Activated naive CD8-positive, alpha-beta T cell treated with anti-CD3 and anti-CD28 coated beads for 36 hours (primary cell): ENCODE measurements around the gene CPA2. TPM values are rescaled to one million over a fixed set of nuclear protein-coding genes. Genes with fewer than 3 reads are reported as not detected.

Experiments used
- DNase-seq: peaks from one replicate; pipeline ENCODE4 v3.0.0; 2021
- H3K27ac Mint-ChIP-seq: one replicate; pipeline ENCODE4 v1.8.0; 2022; ENCODE audit warnings: mild to moderate bottlenecking, moderate library complexity, mixed read lengths
- H3K27me3 Mint-ChIP-seq: one replicate; pipeline ENCODE4 v1.8.0; 2022; ENCODE audit warnings: mild to moderate bottlenecking, mixed read lengths
- H3K36me3 Mint-ChIP-seq: one replicate; pipeline ENCODE4 v1.8.0; 2021; ENCODE audit warnings: mild to moderate bottlenecking, mixed read lengths
- H3K4me1 Mint-ChIP-seq: one replicate; pipeline ENCODE4 v1.8.0; 2021; ENCODE audit warnings: mixed read lengths
- H3K4me3 Mint-ChIP-seq: one replicate; pipeline ENCODE4 v1.8.0; 2022; ENCODE audit warnings: mild to moderate bottlenecking, moderate library complexity, mixed read lengths
- H3K9me3 Mint-ChIP-seq: one replicate; pipeline ENCODE4 v1.8.0; 2022; ENCODE audit warnings: mixed read lengths
- total RNA-seq, 2 experiments: library from RNA; stranded (reverse); gene quantifications; one replicate each; pipeline ENCODE4 v1.2.3, GENCODE V29; 2021

CPA2 gene
- total RNA-seq, 2 experiments from 2014 or later = 0.16 TPM; not detected in 1

- H3K27ac Mint-ChIP-seq = no peak overlapping the region
- no peaks in the 10 kb centered on the region for H3K4me1 Mint-ChIP-seq
- no peak overlapping the region for H3K4me3 Mint-ChIP-seq
- H3K9me3 Mint-ChIP-seq = peaks cover 3% of the 10 kb centered on the region
- DNase-seq = no peak
- H3K36me3 Mint-ChIP-seq = no peaks in the 10 kb centered on the region
- H3K27me3 Mint-ChIP-seq = no peaks in the 10 kb centered on the region
Measured at GRCh38 chr7:130288829-130289228, 22.2 kb downstream of the CPA2 start.

GRCh38 chr7:130289478-130289877 lies 22.8 kb downstream of the CPA2 start:
- Mint-ChIP-seq H3K4me3 (no peak overlapping the region), H3K4me1 (no peaks in the 10 kb centered on the region), H3K27ac (no peak overlapping the region), H3K27me3 (no peaks in the 10 kb centered on the region), H3K9me3 (peaks cover 4% of the 10 kb centered on the region), H3K36me3 (no peaks in the 10 kb centered on the region)
- DNase-seq = no peak

- Mint-ChIP-seq H3K27me3 (no peaks in the 10 kb centered on the region), H3K4me3 (no peak overlapping the region), H3K9me3 (peaks cover 4% of the 10 kb centered on the region), H3K4me1 (no peaks in the 10 kb centered on the region), H3K27ac (no peak overlapping the region), H3K36me3 (no peaks in the 10 kb centered on the region)
- no peak for DNase-seq
Measured at GRCh38 chr7:130290745-130291144, 24.1 kb downstream of the CPA2 start.

- DNase-seq = no peak
- Mint-ChIP-seq H3K4me1 (no peaks in the 10 kb centered on the region), H3K27ac (no peak within 1 kb of the TSS), H3K4me3 (no peak within 1 kb of the TSS), H3K9me3 (peaks cover 6% of the 10 kb centered on the region), H3K27me3 (no peaks in the 10 kb centered on the region), H3K36me3 (no peaks in the 10 kb centered on the region)
Measured at GRCh38 chr7:130292682-130293257, 26.1 kb downstream of the CPA2 start, which contains the start of gene CPA4. Gene CPA4, plus strand, starts transcription at chr7:130293161. Its CDS starts 20 bp downstream, at chr7:130293181.

GRCh38 chr7:130293521-130293920 lies 26.9 kb downstream of the CPA2 start:
- Mint-ChIP-seq H3K4me3 (no peak overlapping the region), H3K36me3 (no peaks in the 10 kb centered on the region), H3K4me1 (no peaks in the 10 kb centered on the region), H3K27ac (no peak overlapping the region), H3K27me3 (no peaks in the 10 kb centered on the region), H3K9me3 (peaks cover 6% of the 10 kb centered on the region)
- no peak for DNase-seq

GRCh38 chr7:130294314-130294713 lies 27.7 kb downstream of the CPA2 start:
- Mint-ChIP-seq H3K4me1 (no peaks in the 10 kb centered on the region), H3K27ac (no peak overlapping the region), H3K36me3 (no peaks in the 10 kb centered on the region), H3K4me3 (no peak overlapping the region), H3K27me3 (no peaks in the 10 kb centered on the region), H3K9me3 (peaks cover 6% of the 10 kb centered on the region)
- no peak for DNase-seq

- Mint-ChIP-seq H3K9me3 (peaks cover 6% of the 10 kb centered on the region), H3K27ac (no peak overlapping the region), H3K27me3 (no peaks in the 10 kb centered on the region), H3K4me3 (no peak overlapping the region), H3K4me1 (no peaks in the 10 kb centered on the region), H3K36me3 (no peaks in the 10 kb centered on the region)
- DNase-seq = no peak
Measured at GRCh38 chr7:130296221-130296951, 29.7 kb downstream of the CPA2 start.

- Mint-ChIP-seq H3K27ac (no peak overlapping the region), H3K36me3 (no peaks in the 10 kb centered on the region), H3K4me3 (no peak overlapping the region), H3K9me3 (peaks cover 6% of the 10 kb centered on the region), H3K4me1 (no peaks in the 10 kb centered on the region), H3K27me3 (no peaks in the 10 kb centered on the region)
- no peak for DNase-seq
Measured at GRCh38 chr7:130297628-130298543, 31.2 kb downstream of the CPA2 start.

- Mint-ChIP-seq H3K4me1 (no peaks in the 10 kb centered on the region), H3K36me3 (no peaks in the 10 kb centered on the region), H3K27ac (no peak overlapping the region), H3K27me3 (no peaks in the 10 kb centered on the region), H3K9me3 (peaks cover 4% of the 10 kb centered on the region), H3K4me3 (no peak overlapping the region)
- DNase-seq = no peak
Measured at GRCh38 chr7:130298544-130299326, 32.1 kb downstream of the CPA2 start.

GRCh38 chr7:130299866-130300265 lies 33.2 kb downstream of the CPA2 start:
- Mint-ChIP-seq H3K4me3 (no peak overlapping the region), H3K27me3 (no peaks in the 10 kb centered on the region), H3K27ac (no peak overlapping the region), H3K36me3 (no peaks in the 10 kb centered on the region), H3K4me1 (no peaks in the 10 kb centered on the region), H3K9me3 (peaks cover 1% of the 10 kb centered on the region)
- no peak for DNase-seq

GRCh38 chr7:130301501-130302020 lies 34.9 kb downstream of the CPA2 start:
- Mint-ChIP-seq H3K9me3 (no peaks in the 10 kb centered on the region), H3K4me3 (no peak overlapping the region), H3K36me3 (no peaks in the 10 kb centered on the region), H3K27me3 (no peaks in the 10 kb centered on the region), H3K27ac (no peak overlapping the region), H3K4me1 (no peaks in the 10 kb centered on the region)
- no peak for DNase-seq

- no peaks in the 10 kb centered on the region for H3K4me1 Mint-ChIP-seq
- H3K9me3 Mint-ChIP-seq = no peaks in the 10 kb centered on the region
- no peak for DNase-seq
- no peaks in the 10 kb centered on the region for H3K36me3 Mint-ChIP-seq
- no peaks in the 10 kb centered on the region for H3K27me3 Mint-ChIP-seq
- no peak overlapping the region for H3K27ac Mint-ChIP-seq
- H3K4me3 Mint-ChIP-seq = no peak overlapping the region
Measured at GRCh38 chr7:130302649-130303048, 36.0 kb downstream of the CPA2 start.

- H3K4me3 Mint-ChIP-seq = no peak overlapping the region
- H3K4me1 Mint-ChIP-seq = no peaks in the 10 kb centered on the region
- H3K27ac Mint-ChIP-seq = no peak overlapping the region
- H3K27me3 Mint-ChIP-seq = no peaks in the 10 kb centered on the region
- no peaks in the 10 kb centered on the region for H3K9me3 Mint-ChIP-seq
- DNase-seq = no peak
- no peaks in the 10 kb centered on the region for H3K36me3 Mint-ChIP-seq
Measured at GRCh38 chr7:130303127-130303526, 36.5 kb downstream of the CPA2 start.

GRCh38 chr7:130303551-130303950 lies 36.9 kb downstream of the CPA2 start:
- H3K9me3 Mint-ChIP-seq = no peaks in the 10 kb centered on the region
- no peaks in the 10 kb centered on the region for H3K36me3 Mint-ChIP-seq
- no peaks in the 10 kb centered on the region for H3K27me3 Mint-ChIP-seq
- no peak overlapping the region for H3K27ac Mint-ChIP-seq
- no peaks in the 10 kb centered on the region for H3K4me1 Mint-ChIP-seq
- no peak for DNase-seq
- H3K4me3 Mint-ChIP-seq = no peak overlapping the region
